Rectal smooth muscle tissue (tissue), 1 donor: ENCODE measurements around the gene FERMT3.
A peak's percentile ranks its signal among the peaks of the same experiment; 100 is the strongest.

Experiments used
- H3K27ac ChIP-seq: one replicate; pipeline ENCODE4 v1.7.0; 2013; ENCODE audit warnings: low read depth, low read length, inconsistent platforms
- H3K27me3 ChIP-seq: one replicate; pipeline ENCODE4 v1.7.0; 2013; ENCODE audit warnings: low read length; ENCODE audit not compliant: control insufficient read depth, insufficient read depth
- H3K36me3 ChIP-seq: one replicate; pipeline ENCODE4 v1.7.0; 2013; ENCODE audit warnings: low read length; ENCODE audit not compliant: control insufficient read depth, insufficient read depth
- H3K4me1 ChIP-seq: one replicate; pipeline ENCODE4 v1.7.0; 2013; ENCODE audit warnings: low read length; ENCODE audit not compliant: control insufficient read depth, insufficient read depth
- H3K4me3 ChIP-seq: one replicate; pipeline ENCODE4 v1.7.0; 2013; ENCODE audit warnings: low read length
- H3K9ac ChIP-seq: one replicate; pipeline ENCODE4 v1.7.0; 2013; ENCODE audit warnings: low read length

Gene FERMT3

GRCh38 chr11:64262271-64263002, 55.9 kb downstream of the FERMT3 start:
- Histone ChIP-seq H3K9ac (no peak overlapping the region), H3K4me1 (no peaks in the 10 kb centered on the region), H3K27me3 (no peaks in the 10 kb centered on the region), H3K36me3 (peaks cover 38% of the 10 kb centered on the region), H3K4me3 (no peak overlapping the region), H3K27ac (no peak overlapping the region)

- peaks cover 38% of the 10 kb centered on the region for H3K36me3 ChIP-seq
- H3K27ac ChIP-seq, result no peak overlapping the region
- H3K4me1 ChIP-seq, result peaks cover 2% of the 10 kb centered on the region
- no peak overlapping the region for H3K9ac ChIP-seq
- no peaks in the 10 kb centered on the region for H3K27me3 ChIP-seq
- H3K4me3 ChIP-seq, result no peak overlapping the region
Observed at GRCh38 chr11:64263021-64263946, 56.8 kb downstream of the FERMT3 start.

- peaks cover 8% of the 10 kb centered on the region for H3K4me1 ChIP-seq
- no peak overlapping the region for H3K27ac ChIP-seq
- peaks cover 35% of the 10 kb centered on the region for H3K36me3 ChIP-seq
- no peak overlapping the region for H3K4me3 ChIP-seq
- H3K27me3 ChIP-seq, result peaks cover under 1% of the 10 kb centered on the region
- no peak overlapping the region for H3K9ac ChIP-seq
Observed at GRCh38 chr11:64263947-64264317, 57.4 kb downstream of the FERMT3 start.

- Histone ChIP-seq H3K27ac (no peak overlapping the region), H3K4me3 (no peak overlapping the region), H3K36me3 (peaks cover 32% of the 10 kb centered on the region), H3K9ac (no peak overlapping the region), H3K4me1 (peaks cover 9% of the 10 kb centered on the region), H3K27me3 (peaks cover 2% of the 10 kb centered on the region)
Observed at GRCh38 chr11:64264371-64264852, 57.9 kb downstream of the FERMT3 start.

GRCh38 chr11:64265176-64266160, 58.9 kb downstream of the FERMT3 start:
- H3K27me3 ChIP-seq, result peaks cover 2% of the 10 kb centered on the region
- no peak overlapping the region for H3K4me3 ChIP-seq
- peaks cover 9% of the 10 kb centered on the region for H3K4me1 ChIP-seq
- no peak overlapping the region for H3K9ac ChIP-seq
- H3K27ac ChIP-seq, result no peak overlapping the region
- H3K36me3 ChIP-seq, result peaks cover 22% of the 10 kb centered on the region

- Histone ChIP-seq H3K36me3 (peaks cover 22% of the 10 kb centered on the region), H3K27ac (no peak overlapping the region)
Observed at GRCh38 chr11:64266339-64266738, 59.8 kb downstream of the FERMT3 start.

GRCh38 chr11:64267207-64267945, 60.9 kb downstream of the FERMT3 start:
- Histone ChIP-seq H3K36me3 (peaks cover 22% of the 10 kb centered on the region), H3K9ac (no peak overlapping the region), H3K4me3 (no peak overlapping the region), H3K4me1 (peaks cover 13% of the 10 kb centered on the region), H3K27ac (peak overlapping the region; percentile 14), H3K27me3 (peaks cover 2% of the 10 kb centered on the region)

More at GRCh38 chr11:64266339-64266738, 59.8 kb downstream of the FERMT3 start:
- H3K27me3 ChIP-seq, result peaks cover 2% of the 10 kb centered on the region
- no peak overlapping the region for H3K4me3 ChIP-seq
- peaks cover 9% of the 10 kb centered on the region for H3K4me1 ChIP-seq
- H3K9ac ChIP-seq, result no peak overlapping the region

- Histone ChIP-seq H3K27me3 (peaks cover 2% of the 10 kb centered on the region), H3K4me3 (peak overlapping the region; percentile 83), H3K4me1 (peaks cover 13% of the 10 kb centered on the region), H3K27ac (peak overlapping the region; percentile 96), H3K9ac (peak overlapping the region; percentile 50), H3K36me3 (peaks cover 17% of the 10 kb centered on the region)
Observed at GRCh38 chr11:64268025-64268892, 61.7 kb downstream of the FERMT3 start.

GRCh38 chr11:64268893-64269539, 62.5 kb downstream of the FERMT3 start:
- H3K36me3 ChIP-seq, result peaks cover 15% of the 10 kb centered on the region
- H3K4me3 ChIP-seq, result peak overlapping the region; percentile 83
- H3K9ac ChIP-seq, result peak overlapping the region; percentile 16
- peak overlapping the region; percentile 96 for H3K27ac ChIP-seq
- peaks cover 13% of the 10 kb centered on the region for H3K4me1 ChIP-seq
- peaks cover 2% of the 10 kb centered on the region for H3K27me3 ChIP-seq

- H3K27me3 ChIP-seq, result peaks cover 2% of the 10 kb centered on the region
- peaks cover 13% of the 10 kb centered on the region for H3K4me1 ChIP-seq
- H3K4me3 ChIP-seq, result peak overlapping the region; percentile 97
- peaks cover 10% of the 10 kb centered on the region for H3K36me3 ChIP-seq
- peak overlapping the region; percentile 84 for H3K9ac ChIP-seq
- peak overlapping the region; percentile 96 for H3K27ac ChIP-seq
Observed at GRCh38 chr11:64269540-64270220, 63.2 kb downstream of the FERMT3 start.
